ENCODE data around the gene ATP13A5.

The ATP13A5 gene

DNA sequence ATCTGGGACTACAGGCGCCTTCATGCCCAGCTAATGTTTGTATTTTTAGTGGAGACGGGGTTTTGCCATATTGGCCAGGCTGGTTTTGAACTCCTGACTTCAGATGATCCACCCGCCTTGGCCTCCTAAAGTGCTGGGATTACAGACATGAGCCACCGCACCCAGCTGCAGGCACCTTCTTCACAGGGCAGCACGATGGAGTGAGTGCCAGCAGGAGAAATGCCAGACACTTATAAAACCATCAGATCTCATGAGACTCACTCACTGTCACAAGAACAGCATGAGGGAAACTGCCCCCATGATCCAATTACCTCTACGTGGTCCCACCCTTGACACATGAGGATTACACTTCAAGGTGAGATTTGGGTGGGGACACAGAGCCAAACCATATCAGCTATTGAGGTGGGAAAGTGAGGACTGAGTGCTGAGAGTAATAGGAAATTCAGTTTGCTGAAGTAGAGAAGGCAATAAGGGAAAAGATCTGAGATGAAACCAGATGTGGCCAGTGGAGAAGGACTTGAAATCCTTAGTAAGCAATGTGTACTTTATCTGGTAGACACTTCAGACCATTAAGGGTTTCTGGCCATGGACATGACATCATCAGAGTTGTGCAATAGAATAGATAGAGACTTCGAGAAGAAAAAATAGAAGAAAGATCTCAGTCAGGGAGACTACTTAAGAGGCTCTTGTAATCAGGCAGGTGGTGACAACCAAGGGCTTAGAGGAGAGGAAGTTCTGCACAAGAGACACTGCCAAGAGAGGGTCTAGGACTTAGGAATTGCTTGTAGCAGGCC lies 18.1 kb upstream of the ATP13A5 start:
- no peak overlapping the region for H3K9ac ChIP-seq (ENCODE audit: low read depth, low read length)
- no peak for ATAC-seq (ENCODE audit: insufficient read depth, low read depth)
- H3K27ac ChIP-seq (ENCODE audit: low read length): no peak overlapping the region
- H3K27me3 ChIP-seq (ENCODE audit: insufficient read depth, low read length, poor library complexity): peaks cover 6% of the 10 kb centered on the region
- no peaks in the 10 kb centered on the region for H3K79me2 ChIP-seq (ENCODE audit: insufficient read depth, low read length)
- H3K4me1 ChIP-seq (ENCODE audit: insufficient read depth, low read length): no peaks in the 10 kb centered on the region
- no peak for TF ChIP-seq EZH2 (IDR thresholded peaks at IDR 0.05; ENCODE audit: borderline replicate concordance, low read depth, low read length, severe bottlenecking)
- TF ChIP-seq CTCF (IDR thresholded peaks at IDR 0.05; ENCODE audit: borderline replicate concordance, extremely low read depth, low read length, poor library complexity, severe bottlenecking): no peak
- H3K36me3 ChIP-seq (ENCODE audit: insufficient read depth, low read length): no peaks in the 10 kb centered on the region
- no peaks in the 10 kb centered on the region for H4K20me1 ChIP-seq (ENCODE audit: insufficient read depth, low read length)
- H3K4me2 ChIP-seq (ENCODE audit: insufficient read depth, low read length): no peak overlapping the region
- DNase-seq: no peak
- no peak overlapping the region for H3K4me3 ChIP-seq (ENCODE audit: low read depth in 1 of 2, low read length in 2 of 2)
- no peaks in the 10 kb centered on the region for H3K9me3 ChIP-seq (ENCODE audit: insufficient read depth, low read length, severe bottlenecking)
- no peak overlapping the region for H2AFZ ChIP-seq (ENCODE audit: low read depth, low read length)

DNA sequence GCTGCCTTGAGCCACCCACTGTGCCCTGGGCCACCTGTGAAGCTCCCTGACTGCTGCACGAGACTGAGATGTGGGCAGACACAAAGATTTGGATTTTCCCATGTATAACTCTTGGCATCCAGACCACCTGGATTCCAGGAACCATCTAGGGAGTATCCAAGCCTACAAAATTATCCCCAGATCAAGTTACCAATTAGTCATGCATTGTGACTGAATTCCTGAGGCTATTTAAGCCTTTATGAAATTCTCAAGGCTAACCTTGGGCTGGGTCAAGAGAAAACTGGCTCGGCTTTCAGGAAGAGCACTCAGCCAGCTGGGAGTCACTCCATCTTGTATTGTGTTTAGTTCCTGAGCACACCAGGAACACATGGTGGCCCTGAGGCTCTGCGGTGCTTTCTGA lies 13.3 kb upstream of the ATP13A5 start:
- Histone ChIP-seq H3K36me3 (ENCODE audit: insufficient read depth, low read length) (no peaks in the 10 kb centered on the region), H3K4me3 (ENCODE audit: low read depth in 1 of 2, low read length in 2 of 2) (no peak overlapping the region), H2AFZ (ENCODE audit: low read depth, low read length) (no peak overlapping the region), H3K79me2 (ENCODE audit: insufficient read depth, low read length) (no peaks in the 10 kb centered on the region), H3K27me3 (ENCODE audit: insufficient read depth, low read length, poor library complexity) (peaks cover 9% of the 10 kb centered on the region), H3K4me2 (ENCODE audit: insufficient read depth, low read length) (no peak overlapping the region), H4K20me1 (ENCODE audit: insufficient read depth, low read length) (no peaks in the 10 kb centered on the region), H3K9ac (ENCODE audit: low read depth, low read length) (no peak overlapping the region), H3K27ac (ENCODE audit: low read length) (no peak overlapping the region), H3K9me3 (ENCODE audit: insufficient read depth, low read length, severe bottlenecking) (no peaks in the 10 kb centered on the region), H3K4me1 (ENCODE audit: insufficient read depth, low read length) (no peaks in the 10 kb centered on the region)
- DNase-seq (no peak), ATAC-seq (ENCODE audit: insufficient read depth, low read depth) (no peak)
- TF ChIP-seq CTCF (IDR thresholded peaks at IDR 0.05; ENCODE audit: borderline replicate concordance, extremely low read depth, low read length, poor library complexity, severe bottlenecking) (no peak), EZH2 (IDR thresholded peaks at IDR 0.05; ENCODE audit: borderline replicate concordance, low read depth, low read length, severe bottlenecking) (no peak)

DNA sequence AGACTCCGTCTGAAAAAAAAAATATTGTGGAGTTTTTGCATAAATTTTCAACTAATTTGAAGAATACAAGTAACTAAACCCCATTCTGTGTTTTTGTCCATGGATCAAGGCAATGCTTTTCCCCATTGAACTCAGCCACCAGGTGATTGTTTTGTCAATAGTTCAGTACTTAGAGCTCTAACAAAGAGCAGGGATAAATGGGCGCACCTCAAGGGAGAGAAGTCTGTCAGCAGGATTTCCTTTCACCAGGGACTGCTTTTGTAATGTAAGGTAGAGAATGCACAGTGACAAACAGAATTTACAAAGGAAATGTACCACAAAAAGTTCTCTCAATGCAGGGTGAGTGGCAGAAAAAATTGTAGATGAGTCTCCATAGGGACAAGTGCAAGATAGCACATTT lies 10.8 kb upstream of the ATP13A5 start:
- peaks cover 15% of the 10 kb centered on the region for H3K27me3 ChIP-seq (ENCODE audit: insufficient read depth, low read length, poor library complexity)
- H3K27ac ChIP-seq (ENCODE audit: low read length): no peak overlapping the region
- no peak for TF ChIP-seq EZH2 (IDR thresholded peaks at IDR 0.05; ENCODE audit: borderline replicate concordance, low read depth, low read length, severe bottlenecking)
- no peak for TF ChIP-seq CTCF (IDR thresholded peaks at IDR 0.05; ENCODE audit: borderline replicate concordance, extremely low read depth, low read length, poor library complexity, severe bottlenecking)
- no peaks in the 10 kb centered on the region for H3K79me2 ChIP-seq (ENCODE audit: insufficient read depth, low read length)
- no peaks in the 10 kb centered on the region for H3K4me1 ChIP-seq (ENCODE audit: insufficient read depth, low read length)
- H3K9ac ChIP-seq (ENCODE audit: low read depth, low read length): no peak overlapping the region
- H4K20me1 ChIP-seq (ENCODE audit: insufficient read depth, low read length): no peaks in the 10 kb centered on the region
- H3K36me3 ChIP-seq (ENCODE audit: insufficient read depth, low read length): no peaks in the 10 kb centered on the region
- DNase-seq: no peak
- no peak for ATAC-seq (ENCODE audit: insufficient read depth, low read depth)
- H3K4me3 ChIP-seq (ENCODE audit: low read depth in 1 of 2, low read length in 2 of 2): no peak overlapping the region
- no peak overlapping the region for H2AFZ ChIP-seq (ENCODE audit: low read depth, low read length)
- H3K9me3 ChIP-seq (ENCODE audit: insufficient read depth, low read length, severe bottlenecking): no peaks in the 10 kb centered on the region
- H3K4me2 ChIP-seq (ENCODE audit: insufficient read depth, low read length): no peak overlapping the region
